ENCODE results near the gene LRP5. TPM values are rescaled to one million over a fixed set of nuclear protein-coding genes. Genes with fewer than 3 reads are reported as not detected.
"Not testable (repeated sequence)": the region's sequence is repeated elsewhere in the genome, so short reads cannot be mapped to it uniquely, and the experiment has no call there.

Gene LRP5
- total RNA-seq, 2 donors from 2014 or later: 86.8 to 106 TPM

DNA sequence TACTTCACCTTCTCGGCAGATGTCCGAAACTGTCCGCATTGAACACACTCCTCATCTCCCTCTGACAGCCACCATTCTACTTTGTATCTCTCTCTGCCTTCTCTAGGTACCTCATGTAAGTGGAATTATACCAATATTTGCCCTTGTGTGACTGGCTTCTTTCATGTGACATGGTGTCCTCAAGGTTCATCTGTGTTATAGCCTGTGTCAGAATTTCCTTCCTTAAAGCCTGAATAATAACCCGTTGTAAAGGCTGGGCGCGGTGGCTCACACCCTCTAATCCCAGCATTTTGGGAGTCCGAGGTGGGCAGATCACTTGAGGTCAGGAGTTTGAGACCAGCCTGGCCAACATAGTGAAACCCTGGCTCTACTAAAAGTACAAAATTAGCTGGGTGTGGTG, 107.8 kb downstream of the LRP5 start:
- ATAC-seq: peak; percentile 56

GRCh38 chr11:68423481-68423880, 111.1 kb downstream of the LRP5 start:
- ATAC-seq (no peak), DNase-seq (no peak)
- intact Hi-C loops (cut with DNase I, micrococcal nuclease): no loop called here

More for the DNA sequence above, 107.8 kb downstream of the LRP5 start:
- DNase-seq: no peak
- intact Hi-C loops (cut with DNase I, micrococcal nuclease): no loop called here

- ATAC-seq: no peak
- no peak for DNase-seq
- intact Hi-C loops (cut with DNase I, micrococcal nuclease): no loop called here
Measured at GRCh38 chr11:68424101-68424632, 111.8 kb downstream of the LRP5 start.

GRCh38 chr11:68424981-68425865, 112.8 kb downstream of the LRP5 start:
- ATAC-seq (no peak), DNase-seq (no peak)
- intact Hi-C loops (cut with DNase I, micrococcal nuclease): no loop called here

DNA sequence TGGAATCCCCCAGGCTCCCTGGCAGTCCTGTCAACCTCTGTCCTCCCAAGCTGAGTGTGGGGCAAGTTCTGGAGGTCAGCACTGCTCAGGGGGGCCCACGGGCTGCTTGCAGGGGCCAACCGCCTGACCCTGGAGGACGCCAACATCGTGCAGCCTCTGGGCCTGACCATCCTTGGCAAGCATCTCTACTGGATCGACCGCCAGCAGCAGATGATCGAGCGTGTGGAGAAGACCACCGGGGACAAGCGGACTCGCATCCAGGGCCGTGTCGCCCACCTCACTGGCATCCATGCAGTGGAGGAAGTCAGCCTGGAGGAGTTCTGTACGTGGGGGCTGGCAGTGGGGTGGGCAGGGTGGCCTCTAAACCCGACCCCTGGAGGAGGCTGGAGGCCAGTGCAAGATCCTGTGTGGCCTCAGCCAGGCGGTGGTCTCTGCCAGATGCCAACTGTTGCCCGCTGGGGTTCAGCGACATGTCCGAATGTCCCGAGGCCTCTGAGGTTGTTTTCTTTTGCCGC, 113.5 kb downstream of the LRP5 start:
- ATAC-seq: no peak
- intact Hi-C loops (cut with DNase I, micrococcal nuclease): no loop called here

DNA sequence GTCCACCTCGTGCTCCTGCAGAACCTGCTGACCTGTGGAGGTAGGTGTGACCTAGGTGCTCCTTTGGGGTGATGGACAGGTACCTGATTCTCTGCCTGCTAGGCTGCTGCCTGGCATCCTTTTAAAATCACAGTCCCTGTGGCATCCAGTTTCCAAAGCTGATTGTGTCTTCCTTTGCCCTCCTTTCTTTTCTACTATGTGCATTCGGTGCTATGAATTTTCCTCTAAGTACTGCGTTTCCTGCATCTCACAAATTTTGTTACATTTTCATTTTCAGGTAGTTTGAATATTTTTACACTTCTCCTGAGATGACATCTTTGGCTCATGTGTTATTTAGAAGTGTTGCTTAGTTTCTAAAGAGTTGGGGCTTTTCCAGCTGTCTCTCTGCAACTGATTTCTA, 117.3 kb downstream of the LRP5 start:
- ATAC-seq (no peak), DNase-seq (no peak)
- intact Hi-C loops (cut with DNase I, micrococcal nuclease): no loop called here

More for the DNA sequence above, 113.5 kb downstream of the LRP5 start:
- DNase-seq: no peak

- DNase-seq (no peak), ATAC-seq (peak; percentile 62)
- intact Hi-C loops (cut with DNase I, micrococcal nuclease): no loop called here
Measured at GRCh38 chr11:68430384-68430783, 118.0 kb downstream of the LRP5 start.

- intact Hi-C loops (cut with DNase I, micrococcal nuclease): no loop called here
- DNase-seq (peak; percentile 68 to 79), ATAC-seq (peak; percentile 92)
Measured at GRCh38 chr11:68430801-68431200, 118.4 kb downstream of the LRP5 start.

GRCh38 chr11:68431984-68432645, 119.7 kb downstream of the LRP5 start:
- intact Hi-C loops (cut with DNase I, micrococcal nuclease): no loop called here
- ATAC-seq: no peak
- no peak for DNase-seq

DNA sequence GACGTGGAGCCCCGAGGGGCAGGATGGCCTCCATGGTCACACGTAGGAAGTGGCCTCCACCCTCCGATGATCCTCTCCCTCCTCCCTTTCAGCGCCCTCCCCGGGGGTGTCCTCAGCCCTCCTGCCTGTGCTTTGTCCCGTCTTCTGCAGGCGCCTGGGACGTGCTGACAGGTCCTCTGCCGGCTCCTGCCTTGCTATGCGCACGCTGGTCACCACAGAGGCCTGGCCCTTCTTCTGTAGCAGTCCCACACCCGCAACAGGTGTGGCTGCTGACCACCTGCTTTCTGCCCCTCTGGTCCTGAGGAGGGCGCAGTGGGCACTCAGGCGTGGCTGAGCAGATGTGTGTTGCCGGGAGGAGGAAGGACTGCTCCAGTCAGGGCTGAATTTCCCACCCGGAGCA, 120.5 kb downstream of the LRP5 start:
- DNase-seq: no peak
- intact Hi-C loops (cut with DNase I, micrococcal nuclease): no loop called here
- no peak for ATAC-seq

DNA sequence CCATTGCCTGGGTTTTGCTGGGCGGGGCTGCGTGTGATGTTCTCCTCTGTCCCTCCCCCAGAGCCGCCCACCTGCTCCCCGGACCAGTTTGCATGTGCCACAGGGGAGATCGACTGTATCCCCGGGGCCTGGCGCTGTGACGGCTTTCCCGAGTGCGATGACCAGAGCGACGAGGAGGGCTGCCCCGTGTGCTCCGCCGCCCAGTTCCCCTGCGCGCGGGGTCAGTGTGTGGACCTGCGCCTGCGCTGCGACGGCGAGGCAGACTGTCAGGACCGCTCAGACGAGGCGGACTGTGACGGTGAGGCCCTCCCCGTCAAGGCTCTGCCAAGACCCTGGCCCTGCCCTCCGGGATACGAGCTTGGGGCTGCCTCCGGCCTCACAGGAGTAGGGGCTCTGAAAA, 121.2 kb downstream of the LRP5 start:
- no peak for ATAC-seq
- intact Hi-C loops (cut with DNase I, micrococcal nuclease): no loop called here
- no peak for DNase-seq

GRCh38 chr11:68434159-68434558, 121.8 kb downstream of the LRP5 start:
- ATAC-seq; intact Hi-C loops (cut with DNase I, micrococcal nuclease); DNase-seq: not testable (repeated sequence)

DNA sequence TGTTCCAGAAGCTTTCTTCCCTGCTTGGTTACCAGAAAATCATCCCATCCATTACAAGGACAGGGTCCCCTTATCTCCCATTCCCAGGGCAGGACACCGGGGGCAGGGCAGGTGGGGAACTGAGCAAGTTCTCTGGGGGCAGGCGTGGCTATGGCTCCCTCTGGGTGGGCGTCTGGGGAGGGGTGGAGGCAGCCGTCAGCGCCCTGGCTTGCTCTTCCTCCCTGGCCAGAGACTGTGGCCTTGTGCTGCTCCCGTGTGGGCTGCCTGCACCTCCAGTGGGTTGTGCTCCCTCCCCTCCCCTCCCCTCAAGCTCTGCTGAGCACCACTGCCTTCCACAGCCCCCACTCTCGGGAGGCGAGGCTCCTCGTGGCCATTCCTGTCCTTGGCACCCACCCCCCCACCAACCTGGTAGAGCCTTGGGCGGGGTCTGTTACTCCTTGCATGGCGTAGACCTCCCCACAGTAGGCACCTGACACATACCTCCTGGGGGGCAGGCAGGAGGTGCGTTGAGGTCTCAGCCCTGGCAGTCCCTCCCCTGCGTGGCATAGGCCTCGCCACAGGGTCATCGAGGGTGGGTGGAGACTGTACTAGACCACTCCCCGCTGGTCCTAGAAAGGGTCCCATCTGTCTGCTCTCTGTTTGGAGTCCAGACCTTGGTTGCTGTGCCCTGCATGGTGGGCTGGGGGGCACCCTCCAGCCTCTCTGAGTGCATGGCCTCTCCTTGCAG, 123.9 kb downstream of the LRP5 start:
- intact Hi-C loops (cut with DNase I, micrococcal nuclease): no loop called here
- ATAC-seq (no peak), DNase-seq (no peak)

GRCh38 chr11:68436985-68437926, 124.9 kb downstream of the LRP5 start:
- intact Hi-C loops (cut with DNase I, micrococcal nuclease): no loop called here

GRCh38 chr11:68437927-68438657, 125.7 kb downstream of the LRP5 start:
- intact Hi-C loops (cut with DNase I, micrococcal nuclease): no loop called here
- ATAC-seq: no peak
- DNase-seq: no peak

More at GRCh38 chr11:68436985-68437926, 124.9 kb downstream of the LRP5 start:
- DNase-seq (no peak), ATAC-seq (peak; percentile 32)

- intact Hi-C loops (cut with DNase I, micrococcal nuclease): no loop called here
- DNase-seq (no peak), ATAC-seq (no peak)
Measured at GRCh38 chr11:68438658-68439259, 126.4 kb downstream of the LRP5 start.

Measured in left colon (tissue), 2 donors.